Measurements from ENCODE around the gene NUAK1.

DNA sequence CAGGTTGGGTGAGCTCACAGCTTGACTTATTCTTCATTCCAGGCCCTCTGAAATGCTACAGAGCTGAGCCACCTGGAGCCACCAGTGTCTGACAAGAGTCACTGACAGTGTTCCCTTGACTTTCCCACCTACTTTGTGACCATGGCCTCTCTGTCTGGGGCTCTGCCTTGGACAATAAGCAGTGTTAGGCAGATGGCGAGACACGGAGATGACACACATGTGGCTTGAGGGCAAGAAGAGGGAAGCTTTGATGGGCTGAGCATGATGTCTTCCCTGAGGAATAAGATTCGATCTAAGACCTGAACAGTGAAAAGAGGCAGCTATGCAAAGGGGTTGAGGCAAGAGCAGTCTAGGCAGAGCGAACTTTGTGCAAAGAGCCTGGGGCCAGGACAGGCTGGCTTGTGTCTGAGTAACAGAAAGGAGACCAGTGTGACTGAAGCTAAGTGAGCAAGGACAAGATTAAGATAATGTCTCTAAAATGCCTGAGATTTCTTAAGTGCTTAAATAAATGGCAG, 105.5 kb downstream of the NUAK1 start:
- TF ChIP-seq, protein P1, sequence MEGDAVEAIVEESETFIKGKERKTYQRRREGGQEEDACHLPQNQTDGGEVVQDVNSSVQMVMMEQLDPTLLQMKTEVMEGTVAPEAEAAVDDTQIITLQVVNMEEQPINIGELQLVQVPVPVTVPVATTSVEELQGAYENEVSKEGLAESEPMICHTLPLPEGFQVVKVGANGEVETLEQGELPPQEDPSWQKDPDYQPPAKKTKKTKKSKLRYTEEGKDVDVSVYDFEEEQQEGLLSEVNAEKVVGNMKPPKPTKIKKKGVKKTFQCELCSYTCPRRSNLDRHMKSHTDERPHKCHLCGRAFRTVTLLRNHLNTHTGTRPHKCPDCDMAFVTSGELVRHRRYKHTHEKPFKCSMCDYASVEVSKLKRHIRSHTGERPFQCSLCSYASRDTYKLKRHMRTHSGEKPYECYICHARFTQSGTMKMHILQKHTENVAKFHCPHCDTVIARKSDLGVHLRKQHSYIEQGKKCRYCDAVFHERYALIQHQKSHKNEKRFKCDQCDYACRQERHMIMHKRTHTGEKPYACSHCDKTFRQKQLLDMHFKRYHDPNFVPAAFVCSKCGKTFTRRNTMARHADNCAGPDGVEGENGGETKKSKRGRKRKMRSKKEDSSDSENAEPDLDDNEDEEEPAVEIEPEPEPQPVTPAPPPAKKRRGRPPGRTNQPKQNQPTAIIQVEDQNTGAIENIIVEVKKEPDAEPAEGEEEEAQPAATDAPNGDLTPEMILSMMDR (conservative IDR thresholded peaks at IDR 0.05), result no peak
- no peak for TF ChIP-seq ZFX (IDR thresholded peaks at IDR 0.05)

All from C4-2B (cell line).